ENCODE results near the gene POLD4.

GRCh38 chr11:67310246-67311050 lies 42.9 kb downstream of the POLD4 start:
- TF ChIP-seq POLR2A (IDR thresholded peaks at IDR 0.05) (no peak), CTCF (IDR thresholded peaks at IDR 0.05) (no peak), EP300 (IDR thresholded peaks at IDR 0.05) (no peak), POLR2AphosphoS5 (IDR thresholded peaks at IDR 0.05) (no peak)

Measured in suprapubic skin (tissue), 4 donors.